H9 (cell line): ENCODE measurements around the gene SLC24A4. TPM values are rescaled to one million over a fixed set of nuclear protein-coding genes. Genes with fewer than 3 reads are reported as not detected.

Experiments
- DNase-seq: peaks from one replicate; pipeline ENCODE4 v3.0.0-alpha.2; 2017
- H2AFZ ChIP-seq: one replicate; pipeline ENCODE4 v1.6.1; 2013; ENCODE audit warnings: mild to moderate bottlenecking, low read length, control low read depth, moderate library complexity
- H2AK5ac ChIP-seq: 2 replicates; pipeline ENCODE4 v1.6.1; 2013; ENCODE audit warnings: low read length, control low read depth, mixed read lengths; ENCODE audit not compliant: insufficient read length
- H2BK120ac ChIP-seq: one replicate; pipeline ENCODE4 v1.6.1; 2013; ENCODE audit warnings: low read depth, mild to moderate bottlenecking, low read length, control low read depth, inconsistent platforms; ENCODE audit not compliant: poor library complexity, severe bottlenecking
- H2BK12ac ChIP-seq: 2 replicates; pipeline ENCODE4 v1.6.1; 2013; ENCODE audit warnings: low read length, control low read depth, mixed read lengths, low read depth; ENCODE audit not compliant: insufficient read length
- H2BK15ac ChIP-seq: 2 replicates; pipeline ENCODE4 v1.6.1; 2013; ENCODE audit warnings: low read depth, low read length, control low read depth
- H2BK20ac ChIP-seq: one replicate; pipeline ENCODE4 v1.6.1; 2013; ENCODE audit warnings: low read depth, mild to moderate bottlenecking, low read length, control low read depth, inconsistent platforms; ENCODE audit not compliant: poor library complexity, severe bottlenecking
- H2BK5ac ChIP-seq: 2 replicates; pipeline ENCODE4 v1.6.1; 2013; ENCODE audit warnings: low read length, control low read depth, mixed read lengths; ENCODE audit not compliant: insufficient read length
- H3K14ac ChIP-seq: 2 replicates; pipeline ENCODE4 v1.6.1; 2013; ENCODE audit warnings: low read length, control low read depth; ENCODE audit not compliant: insufficient read depth
- H3K18ac ChIP-seq: 2 replicates; pipeline ENCODE4 v1.6.1; 2013; ENCODE audit warnings: low read depth, mild to moderate bottlenecking, mixed read lengths, low read length, control low read depth; ENCODE audit not compliant: insufficient read length
- H3K23ac ChIP-seq: 2 replicates; pipeline ENCODE4 v1.6.1; 2013; ENCODE audit warnings: low read length, control low read depth, mixed read lengths, low read depth; ENCODE audit not compliant: insufficient read length
- H3K23me2 ChIP-seq: 2 replicates; pipeline ENCODE4 v1.6.1; 2013; ENCODE audit warnings: low read depth, mild to moderate bottlenecking, mixed read lengths, low read length, control low read depth; ENCODE audit not compliant: insufficient read length, poor library complexity, severe bottlenecking
- H3K27ac ChIP-seq: 2 replicates; pipeline ENCODE4 v1.5.1; 2013; ENCODE audit warnings: low read length, control low read depth, mixed read lengths, low read depth; ENCODE audit not compliant: insufficient read length
- H3K27me3 ChIP-seq: 2 replicates; pipeline ENCODE4 v1.6.1; 2013; ENCODE audit warnings: low read length, control low read depth, inconsistent platforms; ENCODE audit not compliant: insufficient read depth
- H3K4ac ChIP-seq: 2 replicates; pipeline ENCODE4 v1.6.1; 2013; ENCODE audit warnings: low read depth, mild to moderate bottlenecking, control low read depth, inconsistent platforms, low read length, moderate library complexity
- H3K4me1 ChIP-seq: 2 replicates; pipeline ENCODE4 v1.6.1; 2013; ENCODE audit warnings: low read length, control low read depth, inconsistent platforms; ENCODE audit not compliant: insufficient read depth
- H3K4me2 ChIP-seq: 2 replicates; pipeline ENCODE4 v1.6.1; 2013; ENCODE audit warnings: low read length, control low read depth, mixed read lengths; ENCODE audit not compliant: insufficient read length, insufficient read depth
- H3K56ac ChIP-seq: 2 replicates; pipeline ENCODE4 v1.6.1; 2013; ENCODE audit warnings: low read depth, mild to moderate bottlenecking, mixed read lengths, low read length, control low read depth; ENCODE audit not compliant: insufficient read length
- H3K79me1 ChIP-seq: 2 replicates; pipeline ENCODE4 v1.6.1; 2013; ENCODE audit warnings: low read depth, mild to moderate bottlenecking, moderate library complexity, low read length, control low read depth, inconsistent platforms; ENCODE audit not compliant: insufficient read depth, poor library complexity, severe bottlenecking
- H3K79me2 ChIP-seq: 2 replicates; pipeline ENCODE4 v1.6.1; 2013; ENCODE audit warnings: low read length, control low read depth, inconsistent platforms; ENCODE audit not compliant: insufficient read depth
- H3K9ac ChIP-seq: 2 replicates; pipeline ENCODE4 v1.6.1; 2013; ENCODE audit warnings: low read length, control low read depth, mixed read lengths; ENCODE audit not compliant: insufficient read length; ENCODE audit errors: extremely low read depth
- H3K9me3 ChIP-seq: one replicate; pipeline ENCODE4 v1.6.1; 2013; ENCODE audit warnings: low read depth, low read length, inconsistent platforms; ENCODE audit not compliant: control insufficient read depth
- H3T11ph ChIP-seq: one replicate; pipeline ENCODE4 v1.6.1; 2013; ENCODE audit warnings: mild to moderate bottlenecking, low read length, control low read depth, inconsistent platforms
- H4K20me1 ChIP-seq: one replicate; pipeline ENCODE4 v1.6.1; 2013; ENCODE audit not compliant: control insufficient read depth, insufficient read length, insufficient read depth
- H4K5ac ChIP-seq: 2 replicates; pipeline ENCODE4 v1.6.1; 2013; ENCODE audit warnings: low read depth, mild to moderate bottlenecking, mixed read lengths, low read length, control low read depth; ENCODE audit not compliant: insufficient read length
- H4K8ac ChIP-seq: replicated peaks from 2 replicates; pipeline ENCODE4 v1.6.1; 2013; ENCODE audit warnings: low read length, control low read depth, mixed read lengths, low read depth; ENCODE audit not compliant: insufficient read length
- H4K91ac ChIP-seq: 2 replicates; pipeline ENCODE4 v1.6.1; 2013; ENCODE audit warnings: low read depth, mild to moderate bottlenecking, moderate library complexity, mixed read lengths, low read length, control low read depth; ENCODE audit not compliant: insufficient read length
- H3K27ac Mint-ChIP-seq, 3 experiments: 2 replicates in 2 of 3; 3 replicates in 1 of 3; pipeline ENCODE4 v1.8.0; 2020 to 2021; ENCODE audit warnings: mixed read lengths in 3 of 3, mild to moderate bottlenecking in 1 of 3, moderate library complexity in 1 of 3
- H3K27me3 Mint-ChIP-seq: 2 replicates; pipeline ENCODE4 v1.8.0; 2021; ENCODE audit warnings: low read depth, mild to moderate bottlenecking, moderate library complexity, mixed read lengths
- H3K36me3 Mint-ChIP-seq, 3 experiments: 2 replicates in 2 of 3; 3 replicates in 1 of 3; pipeline ENCODE4 v1.8.0; 2020 to 2021; ENCODE audit warnings: low read depth in 3 of 3, mixed read lengths in 3 of 3; ENCODE audit not compliant: insufficient read depth in 1 of 3
- H3K4me1 Mint-ChIP-seq, 2 experiments: 2 replicates each; pipeline ENCODE4 v1.8.0; 2020; ENCODE audit warnings: mixed read lengths in 2 of 2
- H3K4me3 Mint-ChIP-seq, 2 experiments: 2 replicates in 1 of 2; 3 replicates in 1 of 2; pipeline ENCODE4 v1.8.0; 2020 to 2021; ENCODE audit warnings: mild to moderate bottlenecking in 2 of 2, mixed read lengths in 2 of 2, moderate library complexity in 1 of 2
- H3K9me3 Mint-ChIP-seq, 2 experiments: 2 replicates in 1 of 2; 3 replicates in 1 of 2; pipeline ENCODE4 v1.8.0; 2020; ENCODE audit warnings: mild to moderate bottlenecking in 2 of 2, mixed read lengths in 2 of 2, moderate library complexity in 1 of 2
- CTCF ChIP-seq: fragments of 200-600 bp; sonication (generic); conservative IDR thresholded peaks from 3 replicates; pipeline ENCODE4 v1.8.0; 2021; ENCODE audit warnings: antibody characterized with exemption, mild to moderate bottlenecking
- WGBS: extraction: QIAGEN DNeasy Blood & Tissue Kit; methylation state at CpG from one replicate; pipeline ENCODE4 v1.1.7; 2013; ENCODE audit warnings: missing lambda C conversion rate, low lambda C conversion rate, mixed read lengths; ENCODE audit not compliant: insufficient read length; ENCODE audit errors: extremely low coverage; 5-methylcytosine and 5-hydroxymethylcytosine counted together
- total RNA-seq: library from RNA; stranded (reverse); gene quantifications from 2 replicates; pipeline ENCODE4 v1.2.1, GENCODE V29; 2021

SLC24A4 gene
- total RNA-seq, 1 experiment from 2014 or later = 0.24 TPM

DNA sequence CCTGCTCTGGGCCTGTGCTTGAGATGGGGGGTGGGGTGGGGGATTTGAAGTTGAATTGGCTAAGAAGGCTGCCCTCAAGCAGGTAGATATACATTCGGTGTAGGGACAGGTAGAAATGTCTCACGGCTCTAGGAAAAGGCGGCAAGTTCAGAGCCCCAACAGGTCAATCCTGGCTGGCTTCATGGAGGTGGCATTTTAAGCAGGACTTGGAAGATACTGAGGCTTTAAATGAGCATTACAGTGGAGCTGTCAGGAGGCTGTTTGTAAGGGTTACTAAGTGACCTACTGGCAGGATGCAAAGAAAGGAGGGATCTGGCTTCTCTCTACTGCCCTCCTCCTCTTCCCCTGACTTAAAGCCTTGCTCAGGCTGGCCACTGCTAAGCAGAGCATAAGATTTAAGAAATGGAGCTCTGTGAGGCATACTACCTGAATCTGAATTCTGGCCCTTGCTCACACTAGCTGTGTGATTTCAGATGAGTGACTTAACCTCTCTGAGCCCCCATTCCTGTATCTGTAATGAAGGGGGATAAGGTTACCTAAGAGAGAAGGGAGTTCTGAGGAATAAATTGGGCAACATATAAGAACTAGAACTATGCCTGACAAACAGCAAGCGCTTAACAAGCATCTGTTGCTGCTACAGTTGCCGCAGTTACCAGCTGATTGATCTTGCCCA, 61.6 kb downstream of the SLC24A4 start:
- Mint-ChIP-seq H3K9me3 (no peaks in the 10 kb centered on the region), H3K4me1 (peaks cover 28 to 44% of the 10 kb centered on the region in 2 experiments), H3K27ac (no peak overlapping the region), H3K27me3 (no peaks in the 10 kb centered on the region; the same call in 1 of the 2 replicates), H3K4me3 (no peak overlapping the region; a peak in 1 of 5 replicates), H3K36me3 (no peaks in the 10 kb centered on the region)
- Histone ChIP-seq H3K27me3 (no peaks in the 10 kb centered on the region), H3K14ac (no peak overlapping the region), H3K4me2 (no peak overlapping the region), H2BK12ac (no peak overlapping the region), H3K18ac (no peak overlapping the region), H3K4ac (no peak overlapping the region), H3K4me1 (no peaks in the 10 kb centered on the region; the same call in 1 of the 2 replicates), H4K8ac (no peak overlapping the region), H3K23me2 (no peaks in the 10 kb centered on the region), H3T11ph (no peak overlapping the region), H3K79me2 (no peaks in the 10 kb centered on the region), H2BK5ac (no peak overlapping the region), H2BK120ac (no peak overlapping the region), H3K9ac (no peak overlapping the region), H3K56ac (no peak overlapping the region), H4K5ac (no peak overlapping the region), H3K9me3 (no peaks in the 10 kb centered on the region), H4K91ac (no peak overlapping the region), H2AK5ac (no peak overlapping the region), H3K27ac (no peak overlapping the region), H2AFZ (no peak overlapping the region), H4K20me1 (no peaks in the 10 kb centered on the region), H3K79me1 (no peaks in the 10 kb centered on the region), H2BK15ac (no peak overlapping the region), H2BK20ac (no peak overlapping the region), H3K23ac (no peak overlapping the region)
- no peak for TF ChIP-seq CTCF
- no CpG with 5 or more reads among the region's 5 CpGs for WGBS
- no peak for DNase-seq
